Activated CD8-positive, alpha-beta memory T cell treated with anti-CD3 and anti-CD28 coated beads, Interleukin-2, amount 10 ng/mL, durations not matched to agents 7 days and 5 days (primary cell): ENCODE results near the gene ANKRD36C. TPM values are rescaled to one million over a fixed set of nuclear protein-coding genes. Genes with fewer than 3 reads are reported as not detected.
"Not testable (repeated sequence)": the region's sequence is repeated elsewhere in the genome, so short reads cannot be mapped to it uniquely, and the experiment has no call there.

Experiments used
- ATAC-seq: fragments of 150-1000 bp; cut with Tn5 transposase; one replicate; pipeline ENCODE4 v1.10.0; 2021; ENCODE audit warnings: moderate library complexity
- CTCF ChIA-PET: fragments of 350-600 bp; sonication (Branson Sonifier 250); formaldehyde crosslinking; loops from one replicate; lab custom pipeline; 2021; ENCODE audit warnings: antibody characterized with exemption; lab: Charles Lee
- DNase-seq: peaks from one replicate; pipeline ENCODE4 v3.0.0-alpha.2; 2020
- H3K27ac Mint-ChIP-seq: one replicate; pipeline ENCODE4 v1.8.0; 2021; ENCODE audit warnings: mild to moderate bottlenecking, mixed read lengths
- H3K27me3 Mint-ChIP-seq: one replicate; pipeline ENCODE4 v1.8.0; 2021; ENCODE audit warnings: mixed read lengths
- H3K36me3 Mint-ChIP-seq: one replicate; pipeline ENCODE4 v1.8.0; 2021; ENCODE audit warnings: mild to moderate bottlenecking, mixed read lengths
- H3K4me1 Mint-ChIP-seq: one replicate; pipeline ENCODE4 v1.8.0; 2021; ENCODE audit warnings: mixed read lengths
- H3K4me3 Mint-ChIP-seq: one replicate; pipeline ENCODE4 v1.8.0; 2021; ENCODE audit warnings: mild to moderate bottlenecking, moderate library complexity, mixed read lengths
- H3K9me3 Mint-ChIP-seq: one replicate; pipeline ENCODE4 v1.8.0; 2022; ENCODE audit warnings: low read depth, mixed read lengths
- total RNA-seq, 2 experiments: library from RNA; stranded (reverse); gene quantifications; one replicate each; pipeline ENCODE4 v1.2.3, GENCODE V29; 2021

The ANKRD36C gene
- total RNA-seq, 2 experiments from 2014 or later = 58.8 to 132 TPM

DNA sequence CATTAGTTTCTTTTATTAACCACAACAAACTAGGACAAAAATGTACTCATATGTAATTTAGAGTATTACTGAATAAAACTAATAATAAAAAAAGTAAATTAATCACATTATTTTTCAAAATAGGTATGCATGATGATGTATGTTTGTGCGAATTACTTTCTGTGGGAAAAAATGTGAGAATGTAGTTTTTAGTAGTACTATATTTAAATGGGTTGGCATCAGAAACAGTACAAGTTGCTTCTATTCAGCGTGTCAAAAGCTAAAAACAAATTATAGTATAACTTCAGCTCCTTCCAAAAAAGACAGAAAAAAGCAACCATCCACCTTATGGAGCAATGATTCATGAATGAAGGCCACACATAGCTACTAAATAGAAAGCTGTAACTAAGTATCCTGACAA lies 40.0 kb downstream of the ANKRD36C start:
- DNase-seq, CTCF ChIA-PET, H3K27ac Mint-ChIP-seq, ATAC-seq, H3K9me3 Mint-ChIP-seq, H3K4me3 Mint-ChIP-seq, H3K4me1 Mint-ChIP-seq, H3K27me3 Mint-ChIP-seq: not testable (repeated sequence)
- H3K36me3 Mint-ChIP-seq = peaks cover 16% of the 10 kb centered on the region

DNA sequence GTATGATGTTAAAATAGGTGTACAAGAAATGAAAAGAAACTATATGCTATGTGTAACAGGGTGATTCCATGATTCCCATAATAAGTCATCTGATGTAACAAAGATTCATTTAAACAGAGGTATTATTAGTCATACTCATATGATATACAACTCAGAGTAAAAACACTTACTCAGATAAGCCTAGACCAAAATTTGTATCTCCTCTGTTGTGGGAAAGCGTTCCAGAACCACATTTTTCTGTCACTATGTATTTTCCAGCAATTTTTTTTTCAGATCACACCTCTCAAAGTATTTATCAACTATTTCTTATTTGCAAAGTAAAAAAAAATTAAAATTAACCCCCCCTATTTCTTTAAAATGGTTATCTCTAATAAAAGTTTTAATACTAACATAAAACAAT lies 43.6 kb downstream of the ANKRD36C start:
- H3K27me3 Mint-ChIP-seq, H3K4me3 Mint-ChIP-seq, H3K27ac Mint-ChIP-seq, ATAC-seq, DNase-seq, H3K4me1 Mint-ChIP-seq, H3K9me3 Mint-ChIP-seq, CTCF ChIA-PET: not testable (repeated sequence)
- peaks cover 23% of the 10 kb centered on the region for H3K36me3 Mint-ChIP-seq

DNA sequence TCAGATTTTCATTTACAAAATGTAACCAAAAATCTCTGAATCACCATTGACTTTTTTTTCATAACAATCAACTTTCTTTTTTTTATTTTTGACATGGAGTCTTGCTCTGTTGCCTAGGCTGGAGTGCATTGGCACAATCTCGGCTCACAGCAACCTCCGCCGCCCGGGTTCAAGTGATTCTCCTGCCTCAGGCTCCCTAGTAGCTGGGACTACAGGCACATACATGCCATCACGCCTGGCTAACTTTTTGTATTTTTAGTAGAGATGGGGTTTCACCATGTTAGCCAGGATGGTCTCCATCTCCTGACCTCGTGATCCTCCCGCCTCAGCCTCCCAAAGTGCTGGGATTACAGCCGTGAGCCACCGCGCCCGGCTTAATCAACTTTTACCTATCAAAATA lies 51.7 kb downstream of the ANKRD36C start:
- DNase-seq, CTCF ChIA-PET, H3K4me1 Mint-ChIP-seq, H3K4me3 Mint-ChIP-seq, H3K27me3 Mint-ChIP-seq, H3K9me3 Mint-ChIP-seq, H3K27ac Mint-ChIP-seq, ATAC-seq: not testable (repeated sequence)
- H3K36me3 Mint-ChIP-seq = peaks cover 20% of the 10 kb centered on the region

DNA sequence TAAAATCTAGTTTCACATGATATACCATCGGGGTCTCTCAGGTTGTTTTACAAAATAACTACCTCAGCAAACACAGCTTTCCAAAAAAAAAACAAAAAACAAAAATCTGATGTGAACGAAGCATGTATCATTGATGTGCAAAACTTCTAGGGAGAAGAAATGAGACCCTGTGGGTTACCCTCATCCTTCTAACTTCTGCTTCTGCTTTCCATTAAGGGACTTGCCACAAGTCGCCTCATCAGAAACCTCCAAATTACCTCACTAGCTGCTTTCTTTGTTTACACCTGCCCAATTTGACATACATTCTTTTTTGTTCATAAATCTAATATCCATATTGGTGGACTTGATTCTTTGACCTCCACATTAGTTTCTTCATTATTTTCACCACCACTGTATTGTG lies 60.9 kb downstream of the ANKRD36C start:
- ATAC-seq, H3K4me3 Mint-ChIP-seq, H3K27me3 Mint-ChIP-seq, H3K9me3 Mint-ChIP-seq, CTCF ChIA-PET, H3K27ac Mint-ChIP-seq, DNase-seq, H3K4me1 Mint-ChIP-seq: not testable (repeated sequence)
- peaks cover 26% of the 10 kb centered on the region for H3K36me3 Mint-ChIP-seq

DNA sequence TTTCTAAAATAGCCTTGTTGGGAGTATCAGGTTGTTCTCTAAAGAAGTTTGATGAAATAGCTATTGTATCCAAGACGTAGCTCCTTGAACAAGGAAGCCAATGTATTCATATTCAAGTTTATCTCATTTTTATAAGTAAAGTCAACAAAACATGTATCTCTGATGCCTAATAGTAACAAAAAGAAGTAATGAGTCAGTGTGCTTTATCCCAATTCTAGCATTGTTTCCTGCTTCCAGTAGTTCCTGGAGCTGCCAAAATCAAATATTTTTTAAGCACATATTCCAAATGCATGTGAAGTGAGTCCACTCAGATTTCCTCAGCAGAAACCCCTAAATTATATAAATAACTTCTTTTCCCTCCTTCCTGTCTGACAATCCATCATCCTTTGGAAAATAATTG lies 74.6 kb downstream of the ANKRD36C start:
- H3K27me3 Mint-ChIP-seq, H3K4me1 Mint-ChIP-seq, DNase-seq, H3K27ac Mint-ChIP-seq, H3K4me3 Mint-ChIP-seq, H3K9me3 Mint-ChIP-seq, ATAC-seq, CTCF ChIA-PET: not testable (repeated sequence)
- H3K36me3 Mint-ChIP-seq = peaks cover 43% of the 10 kb centered on the region

DNA sequence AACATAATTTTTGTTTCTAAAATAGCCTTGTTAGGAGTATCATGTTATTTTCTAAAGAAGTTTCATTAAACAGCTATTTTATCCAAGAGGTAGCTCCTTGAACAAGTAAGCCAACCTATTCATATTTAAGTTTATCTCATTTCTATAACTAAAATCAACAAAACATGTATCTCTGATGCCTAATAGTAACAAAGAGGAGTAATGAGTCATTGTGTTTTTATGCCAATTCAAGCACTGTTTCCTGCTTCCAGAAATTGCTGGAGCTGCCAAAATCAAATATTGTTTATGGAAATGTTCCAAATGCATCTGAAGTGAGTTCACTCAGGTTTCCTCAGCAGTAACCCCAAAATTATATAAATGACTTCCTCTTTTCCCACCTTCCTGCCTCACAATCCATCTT lies 76.5 kb downstream of the ANKRD36C start:
- H3K27me3 Mint-ChIP-seq, ATAC-seq, H3K4me3 Mint-ChIP-seq, DNase-seq, CTCF ChIA-PET, H3K4me1 Mint-ChIP-seq, H3K9me3 Mint-ChIP-seq, H3K27ac Mint-ChIP-seq: not testable (repeated sequence)
- H3K36me3 Mint-ChIP-seq = peaks cover 37% of the 10 kb centered on the region

DNA sequence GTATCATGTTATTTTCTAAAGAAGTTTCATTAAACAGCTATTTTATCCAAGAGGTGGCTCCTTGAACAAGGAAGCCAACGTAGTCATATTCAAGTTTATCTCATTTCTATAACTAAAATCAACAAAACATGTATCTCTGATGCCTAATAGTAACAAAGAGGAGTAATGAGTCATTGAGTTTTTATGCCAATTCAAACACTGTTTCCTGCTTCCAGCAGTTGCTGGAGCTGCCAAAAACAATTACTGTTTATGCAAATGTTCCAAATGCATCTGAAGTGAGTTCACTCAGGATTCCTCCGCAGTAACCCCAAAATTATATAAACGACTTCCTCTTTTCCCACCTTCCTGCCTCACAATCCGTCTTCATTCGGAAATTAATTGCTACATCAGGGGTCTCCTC lies 80.2 kb downstream of the ANKRD36C start:
- H3K36me3 Mint-ChIP-seq = peaks cover 28% of the 10 kb centered on the region
- DNase-seq = not testable (repeated sequence)

DNA sequence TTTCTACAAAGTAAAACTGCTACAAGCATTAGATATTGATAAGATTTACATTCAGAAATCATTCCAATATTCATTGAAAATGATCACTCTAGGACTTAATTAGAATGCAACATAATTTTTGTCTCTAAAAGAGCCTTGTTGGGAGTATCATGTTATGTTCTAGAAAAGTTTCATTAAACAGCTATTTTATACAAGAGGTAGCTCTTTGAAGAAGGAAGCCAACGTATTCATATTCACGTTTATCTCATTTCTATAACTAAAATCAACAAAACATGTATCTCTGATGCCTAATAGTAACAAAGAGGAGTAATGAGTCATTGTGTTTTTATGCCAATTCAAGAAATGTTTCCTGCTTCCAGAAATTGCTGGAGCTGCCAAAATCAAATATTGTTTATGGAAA lies 97.2 kb downstream of the ANKRD36C start:
- H3K4me3 Mint-ChIP-seq, ATAC-seq, H3K27me3 Mint-ChIP-seq, CTCF ChIA-PET, DNase-seq, H3K4me1 Mint-ChIP-seq, H3K9me3 Mint-ChIP-seq, H3K27ac Mint-ChIP-seq: not testable (repeated sequence)
- peaks cover 11% of the 10 kb centered on the region for H3K36me3 Mint-ChIP-seq

More for the DNA sequence above, 80.2 kb downstream of the ANKRD36C start:
- H3K27ac Mint-ChIP-seq, H3K4me1 Mint-ChIP-seq, CTCF ChIA-PET, H3K4me3 Mint-ChIP-seq, ATAC-seq, H3K27me3 Mint-ChIP-seq, H3K9me3 Mint-ChIP-seq: not testable (repeated sequence)

DNA sequence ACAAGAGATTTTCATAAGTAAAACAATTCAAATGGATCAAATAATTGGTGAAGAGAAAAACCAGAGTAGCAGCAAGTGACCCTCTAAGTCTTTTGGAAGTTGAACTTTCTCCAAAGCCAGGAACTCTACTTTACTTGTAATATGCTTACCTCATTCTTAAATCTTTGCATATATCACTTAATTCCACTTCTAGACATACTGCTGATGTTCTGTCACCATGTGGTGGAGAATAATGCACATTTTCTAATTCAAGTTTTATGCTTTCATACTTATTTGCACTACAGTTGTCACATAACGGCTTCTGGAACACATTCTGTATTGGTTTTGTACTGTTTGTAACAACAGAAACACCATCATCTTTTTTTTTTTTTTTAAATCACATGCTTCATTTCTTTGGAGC lies 123.7 kb downstream of the ANKRD36C start:
- H3K4me1 Mint-ChIP-seq, H3K27me3 Mint-ChIP-seq, ATAC-seq, H3K27ac Mint-ChIP-seq, CTCF ChIA-PET, DNase-seq, H3K9me3 Mint-ChIP-seq, H3K4me3 Mint-ChIP-seq: not testable (repeated sequence)
- H3K36me3 Mint-ChIP-seq = peaks cover 23% of the 10 kb centered on the region

DNA sequence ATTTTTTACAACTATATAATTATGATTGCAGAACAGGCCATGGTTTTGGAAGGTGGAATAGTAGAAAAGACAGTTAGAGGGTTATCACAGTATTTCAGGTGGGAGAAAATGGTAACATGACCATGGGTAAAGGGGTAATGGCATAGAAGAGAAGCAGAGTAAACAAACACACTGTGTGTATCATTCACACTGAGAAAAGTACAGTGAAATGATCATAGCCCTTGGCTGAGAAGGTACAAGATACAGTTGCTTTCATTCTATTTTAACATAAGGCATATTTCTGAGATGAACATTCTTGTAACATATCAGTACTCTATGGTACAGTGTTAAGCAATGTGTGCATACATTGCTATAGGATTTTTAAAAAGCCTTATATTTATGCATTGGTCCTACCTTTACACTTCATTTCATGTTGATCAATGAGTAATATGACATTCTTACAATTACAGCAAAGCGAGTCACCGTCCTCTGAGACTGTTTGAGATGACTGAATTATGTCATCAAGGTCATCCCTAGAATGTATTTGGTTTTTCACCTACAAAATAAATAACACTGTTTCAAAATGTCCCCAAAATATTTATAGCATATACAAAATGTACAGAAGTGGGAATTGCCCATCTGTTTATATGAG lies 124.5 kb downstream of the ANKRD36C start:
- H3K27me3 Mint-ChIP-seq, H3K4me3 Mint-ChIP-seq, ATAC-seq, CTCF ChIA-PET, H3K9me3 Mint-ChIP-seq, H3K27ac Mint-ChIP-seq, H3K4me1 Mint-ChIP-seq, DNase-seq: not testable (repeated sequence)
- peaks cover 23% of the 10 kb centered on the region for H3K36me3 Mint-ChIP-seq

DNA sequence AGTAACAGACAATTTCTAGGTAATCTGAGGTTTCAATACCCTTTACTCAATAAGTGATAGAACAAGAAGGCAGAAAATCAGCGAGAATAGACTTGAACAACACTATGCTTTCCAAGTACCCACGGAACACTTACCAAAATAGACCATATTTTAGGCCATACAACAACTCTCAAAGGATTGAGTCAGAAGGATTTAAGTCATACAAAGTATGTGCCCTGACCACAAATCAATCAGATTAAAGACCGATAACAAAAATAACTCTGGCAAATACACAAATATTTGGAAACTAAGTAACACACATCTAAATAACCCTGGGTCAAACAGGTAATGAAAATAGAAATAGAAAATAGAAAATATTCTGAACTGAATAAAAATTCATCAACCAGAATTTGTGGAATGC lies 129.5 kb downstream of the ANKRD36C start:
- H3K4me1 Mint-ChIP-seq, H3K4me3 Mint-ChIP-seq, DNase-seq, H3K27ac Mint-ChIP-seq, H3K9me3 Mint-ChIP-seq, ATAC-seq, CTCF ChIA-PET, H3K27me3 Mint-ChIP-seq: not testable (repeated sequence)
- H3K36me3 Mint-ChIP-seq = peaks cover 16% of the 10 kb centered on the region

DNA sequence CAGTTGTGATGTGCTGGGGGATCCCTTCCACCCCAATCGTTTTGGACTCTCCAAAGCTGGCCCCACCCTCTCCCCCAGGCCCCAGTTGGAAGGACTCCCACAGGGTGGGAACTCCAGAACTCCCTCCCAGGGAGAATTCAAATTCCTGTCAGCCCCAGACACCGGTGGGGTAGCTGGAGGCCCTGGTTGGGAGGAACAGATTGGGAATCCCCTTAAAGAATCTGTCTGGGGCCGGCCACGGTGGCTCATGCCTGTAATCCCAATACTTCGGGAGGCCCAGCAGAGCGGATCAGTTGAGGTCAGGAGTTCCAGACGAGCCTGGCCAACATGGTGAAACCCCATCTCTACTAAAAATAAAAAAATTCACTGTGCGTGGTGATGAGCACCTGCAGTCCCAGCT lies 155.5 kb downstream of the ANKRD36C start:
- H3K27me3 Mint-ChIP-seq = no peaks in the 10 kb centered on the region
- no peak overlapping the region for H3K27ac Mint-ChIP-seq
- H3K36me3 Mint-ChIP-seq = peaks cover 64% of the 10 kb centered on the region
- H3K9me3 Mint-ChIP-seq = peaks cover 6% of the 10 kb centered on the region
- no peak for ATAC-seq
- no peaks in the 10 kb centered on the region for H3K4me1 Mint-ChIP-seq
- CTCF ChIA-PET = no interaction called here
- no peak for DNase-seq
- no peak overlapping the region for H3K4me3 Mint-ChIP-seq

DNA sequence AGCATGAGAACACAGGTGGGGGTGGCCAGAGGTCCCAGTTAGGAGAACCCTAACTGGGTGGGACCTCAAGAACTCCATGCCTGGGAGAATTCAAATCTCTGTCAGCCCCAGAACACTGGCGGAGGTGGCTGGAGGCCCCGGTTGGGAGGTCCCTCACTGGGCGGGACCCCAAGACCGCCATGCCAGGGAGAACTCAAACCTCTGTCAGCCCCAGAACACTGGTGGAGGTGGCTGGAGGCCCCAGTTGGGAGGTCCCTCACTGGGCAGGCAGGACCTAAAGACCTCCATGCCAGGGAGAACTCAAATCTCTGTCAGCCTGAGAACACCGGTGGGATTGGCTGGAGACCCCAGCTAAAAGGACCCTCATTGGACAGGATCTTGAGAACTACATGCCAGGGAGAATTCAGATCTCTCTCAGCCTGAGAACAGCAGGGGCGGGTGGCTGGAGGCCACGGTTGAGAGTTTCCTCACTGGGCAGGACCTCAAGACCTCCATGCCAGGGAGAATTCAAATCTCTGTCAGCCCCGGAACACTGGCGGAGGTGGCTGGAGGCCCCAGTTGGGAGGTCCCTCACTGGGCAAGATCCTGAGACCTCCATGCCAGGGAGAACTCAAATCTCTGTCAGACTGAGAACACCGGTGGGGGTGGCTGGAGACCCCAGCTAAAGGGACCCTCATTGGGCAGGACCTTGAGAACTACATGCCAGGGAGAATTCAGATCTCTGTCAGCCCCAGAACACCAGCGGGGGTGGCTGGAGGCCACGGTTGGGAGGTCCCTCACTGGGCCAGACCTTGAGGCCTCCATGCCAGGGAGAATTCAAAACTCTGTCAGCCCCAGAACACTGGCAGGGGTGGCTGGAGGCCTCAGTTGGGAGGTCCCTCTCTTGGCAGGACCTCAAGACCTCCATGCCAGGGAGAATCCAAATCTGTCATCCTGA lies 157.3 kb downstream of the ANKRD36C start:
- H3K4me3 Mint-ChIP-seq, CTCF ChIA-PET, ATAC-seq, DNase-seq, H3K9me3 Mint-ChIP-seq, H3K4me1 Mint-ChIP-seq, H3K27me3 Mint-ChIP-seq, H3K27ac Mint-ChIP-seq: not testable (repeated sequence)
- H3K36me3 Mint-ChIP-seq = peaks cover 74% of the 10 kb centered on the region

DNA sequence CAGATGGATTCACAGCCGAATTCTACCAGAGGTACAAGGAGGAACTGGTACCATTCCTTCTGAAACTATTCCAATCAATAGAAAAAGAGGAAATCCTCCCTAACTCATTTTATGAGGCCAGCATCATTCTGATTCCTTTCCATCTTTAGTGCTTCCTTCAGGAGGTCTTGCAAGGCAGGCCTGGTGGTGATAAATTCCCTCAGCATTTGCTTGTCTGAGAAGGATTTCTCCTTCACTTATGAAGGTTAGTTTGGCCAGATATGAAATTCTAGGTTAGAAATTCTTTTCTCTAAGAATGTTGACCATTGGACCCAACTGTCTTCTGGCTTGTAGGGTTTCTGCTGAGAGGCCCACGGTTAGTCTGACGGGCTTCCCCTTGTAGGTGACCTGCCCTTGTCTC lies 167.4 kb downstream of the ANKRD36C start:
- H3K4me1 Mint-ChIP-seq, H3K27ac Mint-ChIP-seq, ATAC-seq, CTCF ChIA-PET, H3K4me3 Mint-ChIP-seq, H3K27me3 Mint-ChIP-seq, DNase-seq: not testable (repeated sequence)
- peaks cover 34% of the 10 kb centered on the region for H3K9me3 Mint-ChIP-seq
- H3K36me3 Mint-ChIP-seq = peaks cover 40% of the 10 kb centered on the region
